Astrocyte (in vitro differentiated cells and primary cell): ENCODE data around the gene TGM1.
A peak's percentile ranks its signal among the peaks of the same experiment; 100 is the strongest.

Source experiments
- CTCF ChIP-seq: IDR thresholded peaks from 2 replicates; pipeline ENCODE4 v1.5.1; 2011; ENCODE audit warnings: low read depth, mild to moderate bottlenecking, inconsistent platforms, low read length, moderate library complexity; ENCODE audit not compliant: insufficient read depth
- EZH2 ChIP-seq: IDR thresholded peaks from 2 replicates; pipeline ENCODE4 v1.6.1; 2012; ENCODE audit warnings: mild to moderate bottlenecking, low read length, inconsistent platforms; ENCODE audit not compliant: insufficient read depth

- TF ChIP-seq CTCF (peak; percentile 27), EZH2 (no peak)
These were observed 8.3 kb upstream of the TGM1 start, which contains the start of gene RABGGTA for GRCh38 chr14:24271134-24271833.
